Measurements from ENCODE around the gene REXO5.

DNA sequence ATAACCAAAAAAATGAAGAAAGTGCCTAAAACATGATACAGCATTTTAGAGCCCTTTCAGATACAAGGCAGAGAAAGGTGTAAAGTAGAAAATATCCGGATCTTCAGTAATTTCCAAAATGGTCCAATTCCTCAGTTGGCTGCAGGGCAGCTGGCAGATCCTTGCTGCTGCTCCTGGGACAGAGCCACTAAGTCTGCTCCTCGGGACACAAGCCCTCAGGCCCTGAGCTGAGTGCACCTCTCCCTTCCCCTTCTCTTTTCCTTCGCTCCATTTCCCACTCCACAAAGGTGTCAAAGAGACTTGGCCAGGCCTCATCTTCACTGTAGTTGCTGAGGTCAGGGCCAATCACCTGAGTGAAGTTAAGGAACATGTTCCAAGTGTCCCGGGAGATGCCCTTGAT, 53.4 kb downstream of the REXO5 start:
- TF ChIP-seq, protein P1, sequence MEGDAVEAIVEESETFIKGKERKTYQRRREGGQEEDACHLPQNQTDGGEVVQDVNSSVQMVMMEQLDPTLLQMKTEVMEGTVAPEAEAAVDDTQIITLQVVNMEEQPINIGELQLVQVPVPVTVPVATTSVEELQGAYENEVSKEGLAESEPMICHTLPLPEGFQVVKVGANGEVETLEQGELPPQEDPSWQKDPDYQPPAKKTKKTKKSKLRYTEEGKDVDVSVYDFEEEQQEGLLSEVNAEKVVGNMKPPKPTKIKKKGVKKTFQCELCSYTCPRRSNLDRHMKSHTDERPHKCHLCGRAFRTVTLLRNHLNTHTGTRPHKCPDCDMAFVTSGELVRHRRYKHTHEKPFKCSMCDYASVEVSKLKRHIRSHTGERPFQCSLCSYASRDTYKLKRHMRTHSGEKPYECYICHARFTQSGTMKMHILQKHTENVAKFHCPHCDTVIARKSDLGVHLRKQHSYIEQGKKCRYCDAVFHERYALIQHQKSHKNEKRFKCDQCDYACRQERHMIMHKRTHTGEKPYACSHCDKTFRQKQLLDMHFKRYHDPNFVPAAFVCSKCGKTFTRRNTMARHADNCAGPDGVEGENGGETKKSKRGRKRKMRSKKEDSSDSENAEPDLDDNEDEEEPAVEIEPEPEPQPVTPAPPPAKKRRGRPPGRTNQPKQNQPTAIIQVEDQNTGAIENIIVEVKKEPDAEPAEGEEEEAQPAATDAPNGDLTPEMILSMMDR (conservative IDR thresholded peaks at IDR 0.05; ENCODE audit: low read depth, low read length) = no peak
- TF ChIP-seq EZH2 (IDR thresholded peaks at IDR 0.05; ENCODE audit: borderline replicate concordance, low read depth, low read length, poor library complexity, severe bottlenecking) = no peak
